Fibroblast of the aortic adventitia (primary cell): ENCODE data around the gene ARHGAP1. TPM values are rescaled to one million over a fixed set of nuclear protein-coding genes. Genes with fewer than 3 reads are reported as not detected.

ENCODE experiments used
- DNase-seq: peaks from one replicate; pipeline ENCODE4 v3.0.0-alpha.2; 2010; ENCODE audit warnings: low read depth
- H3K4me3 ChIP-seq: 2 replicates; pipeline ENCODE4 v1.5.1; 2011; ENCODE audit warnings: low read depth, mild to moderate bottlenecking, control low read depth, low read length, moderate library complexity
- total RNA-seq: library from RNA; depleted of rRNA; stranded (reverse); fragments of >200 nt; gene quantifications from 2 replicates; pipeline ENCODE4 v1.2.3, GENCODE V29; 2012; ENCODE audit warnings: low replicate concordance
- TF ChIP-seq, protein P1 (sequence below): IDR thresholded peaks from 2 replicates; pipeline ENCODE4 v1.5.1; 2011; ENCODE audit warnings: mild to moderate bottlenecking, low read length, control low read depth, inconsistent platforms; ENCODE audit not compliant: insufficient read depth

Gene ARHGAP1
- total RNA-seq, 1 donor: 65.2 TPM

- no peak overlapping the region for H3K4me3 ChIP-seq
- DNase-seq: no peak
- TF ChIP-seq, protein P1, sequence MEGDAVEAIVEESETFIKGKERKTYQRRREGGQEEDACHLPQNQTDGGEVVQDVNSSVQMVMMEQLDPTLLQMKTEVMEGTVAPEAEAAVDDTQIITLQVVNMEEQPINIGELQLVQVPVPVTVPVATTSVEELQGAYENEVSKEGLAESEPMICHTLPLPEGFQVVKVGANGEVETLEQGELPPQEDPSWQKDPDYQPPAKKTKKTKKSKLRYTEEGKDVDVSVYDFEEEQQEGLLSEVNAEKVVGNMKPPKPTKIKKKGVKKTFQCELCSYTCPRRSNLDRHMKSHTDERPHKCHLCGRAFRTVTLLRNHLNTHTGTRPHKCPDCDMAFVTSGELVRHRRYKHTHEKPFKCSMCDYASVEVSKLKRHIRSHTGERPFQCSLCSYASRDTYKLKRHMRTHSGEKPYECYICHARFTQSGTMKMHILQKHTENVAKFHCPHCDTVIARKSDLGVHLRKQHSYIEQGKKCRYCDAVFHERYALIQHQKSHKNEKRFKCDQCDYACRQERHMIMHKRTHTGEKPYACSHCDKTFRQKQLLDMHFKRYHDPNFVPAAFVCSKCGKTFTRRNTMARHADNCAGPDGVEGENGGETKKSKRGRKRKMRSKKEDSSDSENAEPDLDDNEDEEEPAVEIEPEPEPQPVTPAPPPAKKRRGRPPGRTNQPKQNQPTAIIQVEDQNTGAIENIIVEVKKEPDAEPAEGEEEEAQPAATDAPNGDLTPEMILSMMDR: no peak
Measured at GRCh38 chr11:46741600-46742484, 41.4 kb upstream of the ARHGAP1 start.

DNA sequence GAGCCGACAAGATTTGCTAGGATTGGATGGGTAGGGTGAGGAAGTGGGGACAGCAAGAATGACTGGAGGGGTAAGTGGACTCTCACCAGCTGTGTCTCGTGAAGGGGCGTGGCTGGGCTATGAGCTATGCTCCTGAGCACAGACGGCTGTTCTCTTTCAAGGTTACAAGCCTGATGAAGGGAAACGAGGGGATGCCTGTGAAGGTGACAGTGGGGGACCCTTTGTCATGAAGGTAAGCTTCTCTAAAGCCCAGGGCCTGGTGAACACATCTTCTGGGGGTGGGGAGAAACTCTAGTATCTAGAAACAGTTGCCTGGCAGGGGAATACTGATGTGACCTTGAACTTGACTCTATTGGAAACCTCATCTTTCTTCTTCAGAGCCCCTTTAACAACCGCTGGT, 38.5 kb upstream of the ARHGAP1 start:
- TF ChIP-seq, protein P1: no peak
- no peak for DNase-seq
- H3K4me3 ChIP-seq: no peak overlapping the region

- TF ChIP-seq, protein P1: no peak
- H3K4me3 ChIP-seq: no peak overlapping the region
- no peak for DNase-seq
Measured at GRCh38 chr11:46737699-46738098, 37.3 kb upstream of the ARHGAP1 start.

DNA sequence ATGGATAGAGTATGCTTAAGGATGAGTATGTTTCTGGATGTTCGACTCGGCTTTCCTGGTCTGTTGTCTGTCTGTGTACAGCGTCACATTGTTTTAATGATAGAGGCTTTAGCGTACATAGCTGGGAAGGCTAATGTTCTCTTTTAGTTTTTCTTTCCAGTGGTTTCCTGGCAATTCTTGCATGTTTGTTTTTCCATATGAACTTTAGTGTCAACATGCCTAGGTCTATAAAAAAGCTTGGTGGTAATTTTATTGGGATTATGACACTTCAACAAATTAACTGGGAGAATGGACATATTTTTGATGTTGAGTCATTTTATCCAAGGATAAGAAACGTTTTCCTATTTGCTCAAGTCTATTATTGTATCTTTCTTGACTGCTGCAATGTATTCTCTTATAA, 36.2 kb upstream of the ARHGAP1 start:
- no peak for DNase-seq
- no peak overlapping the region for H3K4me3 ChIP-seq
- TF ChIP-seq, protein P1: no peak

DNA sequence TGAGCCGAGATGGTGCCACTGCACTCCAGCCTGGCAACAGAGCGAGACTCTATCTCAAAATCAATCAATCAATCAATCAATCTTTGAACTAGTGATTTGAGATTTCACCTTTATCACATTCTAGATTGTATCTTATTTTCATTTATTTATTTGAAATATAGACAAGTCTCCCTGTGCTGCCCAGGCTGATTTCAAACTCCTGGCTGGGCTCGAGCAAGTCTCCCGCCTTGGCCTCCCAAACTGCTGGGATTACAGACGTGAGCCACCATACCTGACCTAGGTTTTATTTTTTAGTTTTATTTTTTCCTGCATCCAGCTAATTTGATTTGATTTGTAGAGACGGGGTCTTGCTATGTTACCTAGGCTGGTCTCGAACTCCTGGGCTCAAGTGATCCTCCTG, 35.7 kb upstream of the ARHGAP1 start:
- TF ChIP-seq, protein P1: no peak
- no peak overlapping the region for H3K4me3 ChIP-seq
- DNase-seq: no peak

DNA sequence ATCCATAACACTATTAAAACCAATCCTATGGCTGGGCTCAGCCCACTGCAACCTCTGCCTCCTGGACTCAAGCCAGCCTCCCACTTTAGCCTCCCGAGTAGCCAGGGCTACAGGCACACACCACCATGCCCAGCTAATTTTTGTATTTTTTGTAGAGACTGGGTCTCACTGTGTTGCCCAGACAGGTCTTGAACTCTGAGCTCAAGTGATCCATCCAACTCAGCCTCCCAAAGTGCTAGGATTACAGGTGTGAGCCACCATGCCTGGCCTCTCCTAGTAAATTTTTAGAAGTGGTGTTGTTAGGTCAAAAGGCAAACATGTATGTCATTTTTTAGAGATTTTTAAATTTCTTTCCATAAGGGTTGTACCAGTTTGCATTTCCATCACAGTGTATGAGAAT, 32.8 kb upstream of the ARHGAP1 start:
- TF ChIP-seq, protein P1: no peak
- no peak overlapping the region for H3K4me3 ChIP-seq
- DNase-seq: no peak
